GM12891 (cell line): ENCODE data around the gene LRMDA.

Experiments used
- POLR2A ChIP-seq: IDR thresholded peaks from 2 replicates; pipeline ENCODE4 v1.6.1; 2011; ENCODE audit warnings: low read depth, low read length, control low read depth
- POLR2AphosphoS5 ChIP-seq: IDR thresholded peaks from 2 replicates; pipeline ENCODE4 v1.6.1; 2011; ENCODE audit warnings: low read depth, low read length, control low read depth
- SPI1 ChIP-seq: IDR thresholded peaks from 2 replicates; pipeline ENCODE4 v1.6.1; 2011; ENCODE audit warnings: low read depth, low read length, control low read depth

GRCh38 chr10:75593692-75594556 is 162.5 kb downstream of the LRMDA start:
- TF ChIP-seq POLR2AphosphoS5, result no peak
- no peak for TF ChIP-seq SPI1
- TF ChIP-seq POLR2A, result no peak
